Lower leg skin (tissue), 3 donors: Measurements from ENCODE around the gene DRAXIN.

Source experiments
- POLR2A ChIP-seq, 2 donors: fragments of 450-650 bp; IDR thresholded peaks; one replicate each; pipeline ENCODE4 v1.6.1; 2016 to 2017; ENCODE audit warnings: antibody characterized with exemption in 2 of 2, mild to moderate bottlenecking in 1 of 2, moderate library complexity in 1 of 2
- TF ChIP-seq, protein P1 (sequence below), 3 donors: fragments of 450-650 bp; IDR thresholded peaks; one replicate each; pipeline ENCODE4 v1.5.1; 2016; ENCODE audit warnings: antibody characterized with exemption in 3 of 3, mild to moderate bottlenecking in 3 of 3, moderate library complexity in 2 of 3

DNA sequence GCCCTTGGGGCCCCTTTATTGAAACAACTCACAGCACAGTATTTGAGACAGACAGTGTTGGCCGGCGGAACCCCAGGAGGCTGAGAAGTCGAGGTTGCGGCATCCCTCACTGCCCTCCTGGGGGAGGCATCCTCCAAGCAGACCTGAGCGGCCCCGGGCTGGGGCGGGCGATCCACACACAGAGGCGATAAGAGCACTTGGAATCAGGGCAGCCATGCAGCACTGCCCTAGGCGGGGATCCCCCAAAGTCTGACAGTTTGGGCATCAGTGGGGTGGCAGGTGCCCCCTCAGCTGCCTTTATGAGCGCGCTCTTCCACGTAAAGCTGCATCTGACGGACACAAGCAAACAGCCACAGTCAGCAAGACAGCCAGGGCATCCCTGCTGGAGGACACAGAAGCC is 17.0 kb upstream of the DRAXIN start:
- TF ChIP-seq, protein P1, sequence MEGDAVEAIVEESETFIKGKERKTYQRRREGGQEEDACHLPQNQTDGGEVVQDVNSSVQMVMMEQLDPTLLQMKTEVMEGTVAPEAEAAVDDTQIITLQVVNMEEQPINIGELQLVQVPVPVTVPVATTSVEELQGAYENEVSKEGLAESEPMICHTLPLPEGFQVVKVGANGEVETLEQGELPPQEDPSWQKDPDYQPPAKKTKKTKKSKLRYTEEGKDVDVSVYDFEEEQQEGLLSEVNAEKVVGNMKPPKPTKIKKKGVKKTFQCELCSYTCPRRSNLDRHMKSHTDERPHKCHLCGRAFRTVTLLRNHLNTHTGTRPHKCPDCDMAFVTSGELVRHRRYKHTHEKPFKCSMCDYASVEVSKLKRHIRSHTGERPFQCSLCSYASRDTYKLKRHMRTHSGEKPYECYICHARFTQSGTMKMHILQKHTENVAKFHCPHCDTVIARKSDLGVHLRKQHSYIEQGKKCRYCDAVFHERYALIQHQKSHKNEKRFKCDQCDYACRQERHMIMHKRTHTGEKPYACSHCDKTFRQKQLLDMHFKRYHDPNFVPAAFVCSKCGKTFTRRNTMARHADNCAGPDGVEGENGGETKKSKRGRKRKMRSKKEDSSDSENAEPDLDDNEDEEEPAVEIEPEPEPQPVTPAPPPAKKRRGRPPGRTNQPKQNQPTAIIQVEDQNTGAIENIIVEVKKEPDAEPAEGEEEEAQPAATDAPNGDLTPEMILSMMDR (IDR thresholded peaks at IDR 0.05): no peak
- TF ChIP-seq POLR2A (IDR thresholded peaks at IDR 0.05): no peak
